ENCODE data around the gene CARD14. TPM values are rescaled to one million over a fixed set of nuclear protein-coding genes. Genes with fewer than 3 reads are reported as not detected.

Gene CARD14
- total RNA-seq, 1 experiment from 2014 or later, result 0.24 TPM

- Histone ChIP-seq H3K4me1 (ENCODE audit: insufficient read depth, low read length) (no peaks in the 10 kb centered on the region), H4K5ac (ENCODE audit: insufficient read length, low read depth, low read length) (no peak overlapping the region), H3K27ac (ENCODE audit: insufficient read length, low read depth, low read length) (no peak overlapping the region), H3K4ac (ENCODE audit: low read depth, low read length) (no peak overlapping the region), H4K91ac (ENCODE audit: insufficient read length, low read depth, low read length) (no peak overlapping the region), H3K23me2 (ENCODE audit: insufficient read length, low read depth, low read length, poor library complexity, severe bottlenecking) (no peaks in the 10 kb centered on the region), H2BK20ac (ENCODE audit: low read depth, low read length, poor library complexity, severe bottlenecking) (no peak overlapping the region), H3K27me3 (ENCODE audit: insufficient read depth, low read length) (no peaks in the 10 kb centered on the region), H2BK5ac (ENCODE audit: insufficient read length, low read length) (no peak overlapping the region), H2BK12ac (ENCODE audit: insufficient read length, low read depth, low read length) (no peak overlapping the region), H4K20me1 (ENCODE audit: control insufficient read depth, insufficient read depth, insufficient read length) (no peaks in the 10 kb centered on the region), H2BK120ac (ENCODE audit: low read depth, low read length, poor library complexity, severe bottlenecking) (no peak overlapping the region), H3K9ac (ENCODE audit: extremely low read depth, insufficient read length, low read length) (no peak overlapping the region), H3K18ac (ENCODE audit: insufficient read length, low read depth, low read length) (no peak overlapping the region), H3K79me2 (ENCODE audit: insufficient read depth, low read length) (no peaks in the 10 kb centered on the region), H2BK15ac (ENCODE audit: low read depth, low read length) (no peak overlapping the region), H3K56ac (ENCODE audit: insufficient read length, low read depth, low read length) (no peak overlapping the region), H2AFZ (ENCODE audit: low read length) (no peak overlapping the region), H3K23ac (ENCODE audit: insufficient read length, low read depth, low read length) (no peak overlapping the region), H3K9me3 (ENCODE audit: control insufficient read depth, low read depth, low read length) (no peaks in the 10 kb centered on the region), H3K14ac (ENCODE audit: insufficient read depth, low read length) (no peak overlapping the region), H3K79me1 (ENCODE audit: insufficient read depth, low read depth, low read length, poor library complexity, severe bottlenecking) (no peaks in the 10 kb centered on the region), H4K8ac (replicated peaks; ENCODE audit: insufficient read length, low read depth, low read length) (no peak overlapping the region), H2AK5ac (ENCODE audit: insufficient read length, low read length) (no peak overlapping the region), H3K4me2 (ENCODE audit: insufficient read depth, insufficient read length, low read length) (no peak overlapping the region), H3T11ph (ENCODE audit: low read length) (no peak overlapping the region)
- Mint-ChIP-seq H3K27me3 (ENCODE audit: low read depth) (peaks cover 3% of the 10 kb centered on the region), H3K27ac (peak overlapping the region in 1 of 3 experiments; percentile 22; a peak in 1 of 7 replicates), H3K4me3 (no peak overlapping the region), H3K9me3 (no peaks in the 10 kb centered on the region), H3K4me1 (peaks cover 3 to 5% of the 10 kb centered on the region in 2 experiments), H3K36me3 (ENCODE audit: insufficient read depth in 1 of 3, low read depth in 3 of 3) (no peaks in the 10 kb centered on the region)
- no peak for TF ChIP-seq CTCF (conservative IDR thresholded peaks at IDR 0.05)
- DNase-seq, result no peak
- WGBS (ENCODE audit: extremely low coverage, insufficient read length, low lambda C conversion rate), result no CpG with 5 or more reads among the region's 21 CpGs
Observed at GRCh38 chr17:80177986-80178595, 8.3 kb downstream of the CARD14 start.
